Measurements from ENCODE around the gene ROMO1. TPM values are rescaled to one million over a fixed set of nuclear protein-coding genes. Genes with fewer than 3 reads are reported as not detected.
"Not testable (repeated sequence)": the region's sequence is repeated elsewhere in the genome, so short reads cannot be mapped to it uniquely, and the experiment has no call there.

ROMO1 gene
- total RNA-seq, 1 experiment from 2014 or later = 207 TPM

GRCh38 chr20:35723652-35724320 is 24.6 kb downstream of the ROMO1 start:
- not testable (repeated sequence) for H3K27ac ChIP-seq (ENCODE audit: insufficient read length, low read depth, low read length); H3K4me1 Mint-ChIP-seq; H2BK120ac ChIP-seq (ENCODE audit: low read depth, low read length, poor library complexity, severe bottlenecking); H3K9ac ChIP-seq (ENCODE audit: extremely low read depth, insufficient read length, low read length); H3K18ac ChIP-seq (ENCODE audit: insufficient read length, low read depth, low read length); H2AFZ ChIP-seq (ENCODE audit: low read length); DNase-seq; H2BK20ac ChIP-seq (ENCODE audit: low read depth, low read length, poor library complexity, severe bottlenecking); H3K4ac ChIP-seq (ENCODE audit: low read depth, low read length); H3K56ac ChIP-seq (ENCODE audit: insufficient read length, low read depth, low read length); H3K9me3 Mint-ChIP-seq; H2AK5ac ChIP-seq (ENCODE audit: insufficient read length, low read length); H3K23ac ChIP-seq (ENCODE audit: insufficient read length, low read depth, low read length); H4K5ac ChIP-seq (ENCODE audit: insufficient read length, low read depth, low read length); H3K4me3 Mint-ChIP-seq; H3K9me3 ChIP-seq (ENCODE audit: control insufficient read depth, low read depth, low read length); H3K27me3 ChIP-seq (ENCODE audit: insufficient read depth, low read length); H2BK15ac ChIP-seq (ENCODE audit: low read depth, low read length); H3K79me1 ChIP-seq (ENCODE audit: insufficient read depth, low read depth, low read length, poor library complexity, severe bottlenecking); H4K91ac ChIP-seq (ENCODE audit: insufficient read length, low read depth, low read length); H3K23me2 ChIP-seq (ENCODE audit: insufficient read length, low read depth, low read length, poor library complexity, severe bottlenecking); H3K14ac ChIP-seq (ENCODE audit: insufficient read depth, low read length); H3K4me1 ChIP-seq (ENCODE audit: insufficient read depth, low read length); H2BK5ac ChIP-seq (ENCODE audit: insufficient read length, low read length); H4K8ac ChIP-seq (replicated peaks; ENCODE audit: insufficient read length, low read depth, low read length); H3T11ph ChIP-seq (ENCODE audit: low read length); H3K27me3 Mint-ChIP-seq (ENCODE audit: low read depth); H3K4me2 ChIP-seq (ENCODE audit: insufficient read depth, insufficient read length, low read length); H2BK12ac ChIP-seq (ENCODE audit: insufficient read length, low read depth, low read length); H3K79me2 ChIP-seq (ENCODE audit: insufficient read depth, low read length); H4K20me1 ChIP-seq (ENCODE audit: control insufficient read depth, insufficient read depth, insufficient read length)
- Mint-ChIP-seq H3K36me3 (ENCODE audit: insufficient read depth in 1 of 3, low read depth in 3 of 3) (peaks cover 54 to 96% (median 96%) of the 10 kb centered on the region in 3 experiments), H3K27ac (peak overlapping the region in 1 of 3 experiments; percentile 44; a peak in 1 of 7 replicates)
- WGBS (ENCODE audit: extremely low coverage, insufficient read length, low lambda C conversion rate) = no CpG with 5 or more reads among the region's 12 CpGs

Data from H9 (cell line).